Osteoblast (primary cell): ENCODE measurements around the gene GSG1L2. TPM values are rescaled to one million over a fixed set of nuclear protein-coding genes. Genes with fewer than 3 reads are reported as not detected.

ENCODE experiments used
- DNase-seq: peaks from one replicate; pipeline ENCODE4 v3.0.0; 2011; ENCODE audit warnings: low spot score, mixed read lengths; ENCODE audit not compliant: insufficient read length; ENCODE audit errors: missing footprints
- H2AFZ ChIP-seq: 2 replicates; pipeline ENCODE4 v1.6.0; 2011; ENCODE audit warnings: mild to moderate bottlenecking, low read length
- H3K27ac ChIP-seq: 2 replicates; pipeline ENCODE4 v1.5.1; 2011; ENCODE audit warnings: mild to moderate bottlenecking, low read depth, low read length, moderate library complexity
- H3K27me3 ChIP-seq: 2 replicates; pipeline ENCODE4 v1.6.0; 2012; ENCODE audit warnings: mild to moderate bottlenecking, control low read depth, inconsistent platforms, low read length, moderate library complexity; ENCODE audit not compliant: insufficient read depth
- H3K36me3 ChIP-seq: 2 replicates; pipeline ENCODE4 v1.5.1; 2011; ENCODE audit warnings: mild to moderate bottlenecking, low read length, control low read depth, moderate library complexity; ENCODE audit not compliant: insufficient read depth
- H3K4me1 ChIP-seq: 2 replicates; pipeline ENCODE4 v1.5.1; 2011; ENCODE audit warnings: mild to moderate bottlenecking, low read length, control low read depth, moderate library complexity; ENCODE audit not compliant: insufficient read depth
- H3K4me2 ChIP-seq: 2 replicates; pipeline ENCODE4 v1.6.0; 2011; ENCODE audit warnings: mild to moderate bottlenecking, low read length; ENCODE audit not compliant: insufficient read depth
- H3K4me3 ChIP-seq: fragments of 200-600 bp; sonication (generic); 3 replicates; pipeline ENCODE4 v1.5.1; 2012; ENCODE audit warnings: mild to moderate bottlenecking, low read length, inconsistent platforms; ENCODE audit not compliant: insufficient read depth
- H3K79me2 ChIP-seq: 2 replicates; pipeline ENCODE4 v1.6.0; 2012; ENCODE audit warnings: mild to moderate bottlenecking, low read length, control low read depth, inconsistent platforms; ENCODE audit not compliant: insufficient read depth
- H3K9me3 ChIP-seq: 2 replicates; pipeline ENCODE4 v1.5.1; 2011; ENCODE audit warnings: low read depth, low read length, control low read depth
- H4K20me1 ChIP-seq: 2 replicates; pipeline ENCODE4 v1.6.0; 2012; ENCODE audit warnings: mild to moderate bottlenecking, low read length, control low read depth; ENCODE audit not compliant: insufficient read depth
- total RNA-seq: library from RNA; depleted of rRNA; stranded (reverse); fragments of >200 nt; gene quantifications from 2 replicates; pipeline ENCODE4 v1.2.3, GENCODE V29; 2012
- TF ChIP-seq, protein P1 (sequence below): IDR thresholded peaks from 2 replicates; pipeline ENCODE4 v1.5.1; 2011; ENCODE audit warnings: mild to moderate bottlenecking, low read depth, low read length, moderate library complexity; ENCODE audit errors: extremely low read depth

GSG1L2 gene
- total RNA-seq, 1 donor: not detected

DNA sequence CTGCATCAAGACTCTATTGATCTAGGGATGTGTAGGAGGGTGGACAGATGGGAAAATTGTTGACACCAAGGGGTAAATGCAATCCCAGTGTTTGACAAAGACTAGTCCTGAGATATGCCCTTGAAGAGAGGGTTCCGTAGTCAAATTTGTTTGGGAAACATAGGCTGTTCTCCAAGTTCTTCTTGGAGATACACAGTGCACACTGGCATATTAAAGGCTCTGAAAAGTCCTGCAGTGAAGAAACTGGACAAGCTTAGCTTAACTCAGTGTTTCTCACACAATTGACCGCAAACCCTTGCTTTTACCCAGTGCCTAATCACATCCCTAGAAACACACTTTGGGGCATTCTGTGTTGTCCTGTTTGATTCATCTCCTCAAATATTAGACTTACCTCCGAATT is 41.3 kb downstream of the GSG1L2 start:
- H3K9me3 ChIP-seq: no peaks in the 10 kb centered on the region
- no peaks in the 10 kb centered on the region for H4K20me1 ChIP-seq
- no peaks in the 10 kb centered on the region for H3K4me1 ChIP-seq
- no peak overlapping the region for H3K4me3 ChIP-seq
- no peak overlapping the region for H2AFZ ChIP-seq
- H3K36me3 ChIP-seq: no peaks in the 10 kb centered on the region
- no peak overlapping the region for H3K4me2 ChIP-seq
- no peak overlapping the region for H3K27ac ChIP-seq
- peak; percentile 31 for DNase-seq
- TF ChIP-seq, protein P1, sequence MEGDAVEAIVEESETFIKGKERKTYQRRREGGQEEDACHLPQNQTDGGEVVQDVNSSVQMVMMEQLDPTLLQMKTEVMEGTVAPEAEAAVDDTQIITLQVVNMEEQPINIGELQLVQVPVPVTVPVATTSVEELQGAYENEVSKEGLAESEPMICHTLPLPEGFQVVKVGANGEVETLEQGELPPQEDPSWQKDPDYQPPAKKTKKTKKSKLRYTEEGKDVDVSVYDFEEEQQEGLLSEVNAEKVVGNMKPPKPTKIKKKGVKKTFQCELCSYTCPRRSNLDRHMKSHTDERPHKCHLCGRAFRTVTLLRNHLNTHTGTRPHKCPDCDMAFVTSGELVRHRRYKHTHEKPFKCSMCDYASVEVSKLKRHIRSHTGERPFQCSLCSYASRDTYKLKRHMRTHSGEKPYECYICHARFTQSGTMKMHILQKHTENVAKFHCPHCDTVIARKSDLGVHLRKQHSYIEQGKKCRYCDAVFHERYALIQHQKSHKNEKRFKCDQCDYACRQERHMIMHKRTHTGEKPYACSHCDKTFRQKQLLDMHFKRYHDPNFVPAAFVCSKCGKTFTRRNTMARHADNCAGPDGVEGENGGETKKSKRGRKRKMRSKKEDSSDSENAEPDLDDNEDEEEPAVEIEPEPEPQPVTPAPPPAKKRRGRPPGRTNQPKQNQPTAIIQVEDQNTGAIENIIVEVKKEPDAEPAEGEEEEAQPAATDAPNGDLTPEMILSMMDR: no peak
- no peaks in the 10 kb centered on the region for H3K79me2 ChIP-seq
- H3K27me3 ChIP-seq: no peaks in the 10 kb centered on the region

DNA sequence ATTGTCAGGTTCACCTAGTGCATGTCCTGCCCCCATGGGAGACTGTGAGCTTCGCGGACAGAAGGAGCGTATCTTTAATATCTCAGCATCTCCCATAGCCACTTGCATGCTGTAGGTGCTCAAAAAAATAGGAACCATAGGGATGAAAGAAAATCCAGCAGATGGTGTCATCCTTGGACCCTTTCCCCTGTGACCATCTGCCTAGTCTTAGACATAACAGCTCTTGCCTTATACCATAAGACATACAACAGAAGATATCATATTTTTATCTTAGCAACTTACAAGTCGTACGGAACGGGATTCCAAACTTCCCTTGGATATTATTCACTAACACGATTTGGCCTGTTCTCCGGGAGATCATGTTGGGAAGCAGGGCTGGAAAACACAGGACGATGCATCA is 45.0 kb downstream of the GSG1L2 start:
- no peak overlapping the region for H2AFZ ChIP-seq
- H3K79me2 ChIP-seq: no peaks in the 10 kb centered on the region
- TF ChIP-seq, protein P1: no peak
- H4K20me1 ChIP-seq: no peaks in the 10 kb centered on the region
- H3K27me3 ChIP-seq: no peaks in the 10 kb centered on the region
- no peak for DNase-seq
- no peak overlapping the region for H3K4me2 ChIP-seq
- H3K4me1 ChIP-seq: no peaks in the 10 kb centered on the region
- no peaks in the 10 kb centered on the region for H3K36me3 ChIP-seq
- no peak overlapping the region for H3K4me3 ChIP-seq
- no peak overlapping the region for H3K27ac ChIP-seq
- no peaks in the 10 kb centered on the region for H3K9me3 ChIP-seq

DNA sequence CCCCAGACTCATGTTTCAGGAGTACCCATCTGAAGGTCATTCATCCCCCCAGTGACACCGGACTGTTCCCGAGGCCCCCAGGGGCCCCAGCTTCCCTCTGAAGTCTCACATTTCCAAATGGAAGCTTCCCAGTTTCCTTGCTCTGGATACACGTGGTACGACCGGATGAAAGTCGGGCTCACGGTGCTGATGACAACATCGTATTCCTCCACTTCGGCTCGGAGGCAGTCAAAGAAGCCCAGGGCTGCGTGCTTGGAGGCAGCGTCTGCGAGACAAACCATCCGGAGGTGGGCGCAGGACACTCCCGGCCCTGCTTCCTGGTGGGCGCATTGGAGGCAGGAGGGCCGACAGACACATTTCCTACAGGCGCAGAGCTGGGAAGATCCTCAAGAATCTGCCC is 49.2 kb downstream of the GSG1L2 start:
- TF ChIP-seq, protein P1: no peak
- H3K4me3 ChIP-seq: no peak overlapping the region
- H3K36me3 ChIP-seq: no peaks in the 10 kb centered on the region
- H3K27me3 ChIP-seq: no peaks in the 10 kb centered on the region
- no peaks in the 10 kb centered on the region for H3K9me3 ChIP-seq
- H3K4me1 ChIP-seq: no peaks in the 10 kb centered on the region
- H3K27ac ChIP-seq: no peak overlapping the region
- H3K4me2 ChIP-seq: no peak overlapping the region
- no peaks in the 10 kb centered on the region for H4K20me1 ChIP-seq
- H3K79me2 ChIP-seq: no peaks in the 10 kb centered on the region
- DNase-seq: no peak
- H2AFZ ChIP-seq: no peak overlapping the region

DNA sequence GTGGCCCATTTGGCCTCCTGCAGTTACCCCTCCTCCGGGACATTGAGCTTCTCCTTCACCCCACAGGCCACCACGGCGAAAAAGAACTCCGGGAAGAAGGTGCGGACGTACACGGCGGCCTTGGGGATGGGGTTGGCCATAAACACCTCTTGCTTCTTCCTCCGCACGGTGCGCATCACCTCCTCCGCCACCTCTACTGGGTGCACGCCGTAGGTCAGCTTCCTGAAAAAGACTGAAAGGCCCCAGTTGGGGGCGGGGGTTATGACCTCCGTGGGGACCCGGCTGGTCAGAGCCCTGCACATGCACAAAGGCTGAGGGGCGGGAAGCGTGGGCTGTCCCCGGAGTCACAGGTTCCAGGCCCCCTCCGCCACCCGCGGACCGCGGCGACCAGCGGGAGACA is 50.4 kb downstream of the GSG1L2 start:
- no peak overlapping the region for H2AFZ ChIP-seq
- TF ChIP-seq, protein P1: no peak
- no peak overlapping the region for H3K4me3 ChIP-seq
- no peaks in the 10 kb centered on the region for H3K79me2 ChIP-seq
- no peaks in the 10 kb centered on the region for H3K36me3 ChIP-seq
- no peak overlapping the region for H3K4me2 ChIP-seq
- H4K20me1 ChIP-seq: no peaks in the 10 kb centered on the region
- DNase-seq: peak; percentile 30
- no peaks in the 10 kb centered on the region for H3K27me3 ChIP-seq
- H3K4me1 ChIP-seq: no peaks in the 10 kb centered on the region
- H3K9me3 ChIP-seq: no peaks in the 10 kb centered on the region
- H3K27ac ChIP-seq: no peak overlapping the region
